SKM-1 treated with dmso at 0.1 percent for 144 hours (cell line): Measurements from ENCODE around the gene RIN3.

Experiments
- DNase-seq: peaks from one replicate; lab custom pipeline; 2025; ENCODE audit not compliant: unreplicated experiment; lab: John Stamatoyannopoulos, UW

Gene RIN3

GRCh38 chr14:92737206-92737605, 223.6 kb downstream of the RIN3 start:
- no peak for DNase-seq

GRCh38 chr14:92737619-92738188, 224.1 kb downstream of the RIN3 start:
- DNase-seq: no peak
